Thymus (tissue), 11 donors: Measurements from ENCODE around the gene SKOR2. TPM values are rescaled to one million over a fixed set of nuclear protein-coding genes. Genes with fewer than 3 reads are reported as not detected.

Source experiments
- DNase-seq, 9 donors: peaks; one replicate each; pipeline ENCODE4 v3.0.0-alpha.2; 2013; ENCODE audit warnings: low spot score in 9 of 9, low read depth in 6 of 9, missing footprints in 1 of 9
- H3K27ac ChIP-seq, 2 donors: one replicate each; pipeline ENCODE4 v1.5.1; 2013; ENCODE audit warnings: control low read depth in 1 of 2, low read depth in 1 of 2, low read length in 1 of 2, mild to moderate bottlenecking in 1 of 2, moderate library complexity in 1 of 2
- H3K27me3 ChIP-seq, 2 donors: one replicate each; pipeline ENCODE4 v1.5.1; 2013; ENCODE audit warnings: low read length in 1 of 2; ENCODE audit not compliant: control insufficient read depth in 2 of 2, insufficient read depth in 1 of 2
- H3K36me3 ChIP-seq, 2 donors: one replicate each; pipeline ENCODE4 v1.5.1; 2013; ENCODE audit warnings: low read length in 1 of 2, mild to moderate bottlenecking in 1 of 2, moderate library complexity in 1 of 2; ENCODE audit not compliant: control insufficient read depth in 2 of 2, insufficient read depth in 2 of 2
- H3K4me1 ChIP-seq, 2 donors: one replicate each; pipeline ENCODE4 v1.5.1; 2013; ENCODE audit warnings: low read length in 2 of 2; ENCODE audit not compliant: control insufficient read depth in 2 of 2, insufficient read depth in 2 of 2
- H3K4me3 ChIP-seq, 2 donors: one replicate each; pipeline ENCODE4 v1.5.1; 2013; ENCODE audit warnings: low read length in 2 of 2, control low read depth in 1 of 2, mild to moderate bottlenecking in 1 of 2
- H3K9me3 ChIP-seq, 2 donors: one replicate each; pipeline ENCODE4 v1.5.1; 2013; ENCODE audit warnings: low read length in 1 of 2, mild to moderate bottlenecking in 1 of 2; ENCODE audit not compliant: control insufficient read depth in 2 of 2, insufficient read depth in 1 of 2
- WGBS: extraction: QIAGEN DNeasy Blood & Tissue Kit; methylation state at CpG from one replicate; pipeline ENCODE4 v1.1.7; 2013; 5-methylcytosine and 5-hydroxymethylcytosine counted together
- polyA plus RNA-seq: library from polyadenylated mRNA; stranded (reverse); fragments of 200-250 nt; gene quantifications from one replicate; pipeline ENCODE4 v1.2.3, GENCODE V29; 2013
- total RNA-seq: library from RNA; stranded (reverse); fragments of 120-200 nt; gene quantifications from one replicate; pipeline ENCODE4 v1.2.4, GENCODE V29; 2013
- donor health status: healthy.

Gene SKOR2
- total and polyA plus RNA-seq, 2 donors = under 0.01 TPM; not detected in 1

GRCh38 chr18:47284721-47285395, 33.4 kb upstream of the SKOR2 start:
- no peaks in the 10 kb centered on the region for H3K9me3 ChIP-seq
- DNase-seq = no peak
- H3K36me3 ChIP-seq = no peaks in the 10 kb centered on the region
- no peak overlapping the region for H3K4me3 ChIP-seq
- no peak overlapping the region for H3K27ac ChIP-seq
- H3K4me1 ChIP-seq = no peaks in the 10 kb centered on the region
- WGBS = 71% methylated on average over 6 of the region's 6 CpGs
- peaks cover 0 to 2% of the 10 kb centered on the region in 2 donors for H3K27me3 ChIP-seq

DNA sequence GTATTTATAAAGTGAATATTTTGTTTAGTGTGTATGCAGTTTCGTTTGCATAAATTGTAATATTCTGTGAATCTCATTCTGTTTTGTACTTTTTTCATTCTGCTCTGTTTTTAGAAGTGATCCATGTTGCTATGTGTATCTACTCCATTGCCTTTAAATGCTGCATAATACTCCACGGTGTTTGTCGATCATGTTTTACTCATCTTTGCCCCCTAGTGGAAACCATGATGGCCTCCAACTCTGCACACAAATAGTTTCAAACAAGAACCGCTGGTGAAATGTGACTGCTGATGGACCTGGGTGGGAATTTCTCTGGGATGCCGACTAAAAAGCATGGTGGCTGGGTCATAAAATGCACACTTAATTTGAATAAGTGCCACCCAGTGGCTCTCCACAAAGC, 32.0 kb upstream of the SKOR2 start:
- Histone ChIP-seq H3K27me3 (peaks cover 0 to 2% of the 10 kb centered on the region in 2 donors), H3K4me3 (no peak overlapping the region), H3K9me3 (no peaks in the 10 kb centered on the region), H3K36me3 (no peaks in the 10 kb centered on the region), H3K27ac (no peak overlapping the region), H3K4me1 (no peaks in the 10 kb centered on the region)
- WGBS = 44% methylated on average over 5 of the region's 5 CpGs
- peak in 1 of 9 donors; percentile 13 for DNase-seq

- H3K4me3 ChIP-seq = no peak overlapping the region
- no peak overlapping the region for H3K27ac ChIP-seq
- no peaks in the 10 kb centered on the region for H3K4me1 ChIP-seq
- no peaks in the 10 kb centered on the region for H3K9me3 ChIP-seq
- DNase-seq = no peak
- no peaks in the 10 kb centered on the region for H3K36me3 ChIP-seq
- H3K27me3 ChIP-seq = peaks cover 0 to 2% of the 10 kb centered on the region in 2 donors
- WGBS = 64% methylated on average over 3 of the region's 3 CpGs
These were observed 28.7 kb upstream of the SKOR2 start for GRCh38 chr18:47280121-47280520.

DNA sequence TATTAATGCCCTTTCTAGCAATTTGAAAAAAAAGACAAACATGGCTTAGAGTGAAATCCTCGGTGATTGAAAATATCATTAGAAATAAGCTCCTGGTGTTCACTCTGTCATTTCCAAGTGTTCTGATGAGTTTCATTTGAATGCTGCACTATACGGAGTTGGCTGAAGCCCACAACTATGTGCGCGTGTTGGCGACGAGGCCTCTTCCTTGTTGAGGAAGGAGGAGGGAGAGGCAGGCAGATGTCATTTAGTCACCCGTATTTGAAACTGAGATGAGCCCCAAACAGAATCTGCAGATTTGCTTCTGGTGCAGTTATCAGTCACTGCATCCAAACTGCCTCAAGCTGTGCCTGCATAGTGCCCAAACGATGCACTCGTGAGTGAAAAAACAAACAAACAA, 23.5 kb upstream of the SKOR2 start:
- no peaks in the 10 kb centered on the region for H3K27me3 ChIP-seq
- WGBS = 56% methylated on average over 9 of the region's 9 CpGs
- no peaks in the 10 kb centered on the region for H3K36me3 ChIP-seq
- no peak overlapping the region for H3K4me3 ChIP-seq
- H3K4me1 ChIP-seq = no peaks in the 10 kb centered on the region
- no peak for DNase-seq
- H3K9me3 ChIP-seq = no peaks in the 10 kb centered on the region
- H3K27ac ChIP-seq = no peak overlapping the region

DNA sequence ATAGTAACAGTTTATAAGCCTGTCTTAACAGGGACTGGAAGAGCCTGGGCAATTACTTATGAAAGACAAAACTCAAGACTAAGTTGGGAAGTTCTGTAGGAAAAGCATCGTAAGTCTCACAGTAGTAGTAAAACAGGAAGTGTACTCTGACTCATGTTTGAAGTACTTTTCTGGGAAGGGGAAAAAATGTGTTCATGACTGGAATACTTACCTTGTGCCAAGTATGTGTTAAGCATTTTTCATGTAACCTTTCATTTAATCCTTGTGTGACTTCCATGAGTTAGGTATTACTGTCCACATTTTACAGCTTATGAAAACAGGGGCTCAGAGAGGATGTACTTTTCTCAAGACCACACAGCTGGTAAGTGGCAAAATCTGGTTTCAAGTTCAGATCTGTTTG, 13.7 kb upstream of the SKOR2 start:
- 18% methylated on average over 1 of the region's 1 CpG for WGBS
- no peaks in the 10 kb centered on the region for H3K4me1 ChIP-seq
- peaks cover 0 to 3% of the 10 kb centered on the region in 2 donors for H3K9me3 ChIP-seq
- no peaks in the 10 kb centered on the region for H3K36me3 ChIP-seq
- H3K4me3 ChIP-seq = no peak overlapping the region
- peaks cover 49 to 55% of the 10 kb centered on the region in 2 donors for H3K27me3 ChIP-seq
- no peak for DNase-seq
- H3K27ac ChIP-seq = no peak overlapping the region

DNA sequence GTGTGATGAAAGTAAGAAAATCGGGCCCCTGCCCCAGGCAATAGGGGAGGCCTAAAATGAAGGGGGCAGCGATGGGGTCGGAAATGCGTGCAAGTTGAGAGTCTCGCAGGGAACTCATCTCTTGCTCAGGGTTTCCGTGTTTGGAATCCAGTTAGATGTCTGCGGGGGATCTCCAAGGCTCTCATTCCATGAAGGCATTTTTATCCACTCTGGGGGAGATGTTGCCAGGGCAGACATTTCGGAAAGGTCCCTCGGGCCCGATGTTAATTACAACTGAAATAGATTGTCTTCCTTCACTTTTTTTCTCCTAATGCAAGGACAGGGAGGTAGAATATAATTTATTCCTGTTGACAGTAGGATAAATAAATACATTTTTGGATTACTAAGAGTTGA, 12.8 kb upstream of the SKOR2 start:
- Histone ChIP-seq H3K36me3 (no peaks in the 10 kb centered on the region), H3K27ac (no peak overlapping the region), H3K27me3 (peaks cover 56 to 64% of the 10 kb centered on the region in 2 donors), H3K4me3 (no peak overlapping the region), H3K9me3 (peaks cover 0 to 3% of the 10 kb centered on the region in 2 donors), H3K4me1 (no peaks in the 10 kb centered on the region)
- DNase-seq = no peak
- 7% methylated on average over 10 of the region's 10 CpGs for WGBS

DNA sequence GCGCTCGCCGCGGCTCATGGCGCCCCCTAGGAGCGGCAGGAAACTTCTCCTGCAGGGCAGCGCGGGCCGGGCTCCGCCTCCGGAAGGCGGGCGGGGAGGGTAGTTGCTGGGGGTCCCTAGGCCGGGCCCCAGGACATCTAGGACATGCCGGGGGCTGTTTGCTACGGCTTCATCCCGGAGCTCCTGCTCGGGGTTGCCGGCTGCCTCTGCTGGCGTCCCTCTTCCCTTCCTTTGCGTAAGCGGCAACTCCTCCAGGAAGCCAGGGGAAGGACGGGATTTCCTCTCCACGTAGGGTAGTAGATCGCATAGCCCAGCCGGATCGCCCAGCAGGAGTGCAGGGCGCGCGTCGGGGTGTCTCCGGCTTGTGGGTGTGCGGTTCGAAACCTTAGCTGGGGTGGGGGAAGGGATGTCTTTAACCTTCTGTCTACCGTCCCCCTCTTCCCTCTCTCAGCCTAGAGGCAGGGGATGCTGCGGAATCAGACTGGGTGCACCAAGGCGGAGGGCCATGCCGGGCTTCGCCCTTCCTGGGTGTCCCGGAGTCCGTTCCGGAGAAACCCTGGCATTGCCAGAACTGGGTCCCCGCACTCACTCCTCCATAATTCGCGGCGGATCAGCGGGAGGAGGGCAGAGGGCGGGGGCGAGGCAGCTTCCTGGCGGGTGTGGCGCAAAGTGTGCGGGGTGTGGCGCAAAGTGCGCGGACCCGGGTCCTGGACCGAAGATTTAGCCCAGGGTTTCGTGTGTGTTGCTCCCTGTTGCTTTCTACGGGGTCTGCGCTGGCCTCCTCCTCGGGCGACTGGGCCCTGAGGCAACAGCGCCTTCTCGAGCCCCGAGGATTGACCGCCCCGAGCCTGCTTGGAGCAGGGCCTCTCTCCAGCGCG, 12.2 kb upstream of the SKOR2 start:
- 8% methylated on average over 69 of the region's 69 CpGs for WGBS
- Histone ChIP-seq H3K27ac (no peak overlapping the region), H3K36me3 (no peaks in the 10 kb centered on the region), H3K27me3 (peaks cover 56 to 71% of the 10 kb centered on the region in 2 donors), H3K9me3 (peaks cover 0 to 3% of the 10 kb centered on the region in 2 donors), H3K4me1 (no peaks in the 10 kb centered on the region), H3K4me3 (no peak overlapping the region)
- no peak for DNase-seq

GRCh38 chr18:47263150-47263429, 11.6 kb upstream of the SKOR2 start:
- Histone ChIP-seq H3K27ac (no peak overlapping the region), H3K27me3 (peaks cover 56 to 71% of the 10 kb centered on the region in 2 donors), H3K4me3 (no peak overlapping the region), H3K9me3 (peaks cover 0 to 3% of the 10 kb centered on the region in 2 donors), H3K4me1 (no peaks in the 10 kb centered on the region), H3K36me3 (no peaks in the 10 kb centered on the region)
- DNase-seq = no peak
- 9% methylated on average over 16 of the region's 16 CpGs for WGBS

GRCh38 chr18:47262301-47263149, 11.1 kb upstream of the SKOR2 start:
- 11% methylated on average over 38 of the region's 38 CpGs for WGBS

More at GRCh38 chr18:47262301-47263149, 11.1 kb upstream of the SKOR2 start:
- H3K4me1 ChIP-seq = no peaks in the 10 kb centered on the region
- no peak overlapping the region for H3K27ac ChIP-seq
- DNase-seq = no peak
- no peaks in the 10 kb centered on the region for H3K36me3 ChIP-seq
- H3K4me3 ChIP-seq = no peak overlapping the region
- H3K27me3 ChIP-seq = peaks cover 58 to 71% of the 10 kb centered on the region in 2 donors
- H3K9me3 ChIP-seq = peaks cover 0 to 3% of the 10 kb centered on the region in 2 donors
